OCI-M2 (cell line): Measurements from ENCODE around the gene ZBTB7C.

Experiments used
- DNase-seq: peaks from one replicate; lab custom pipeline; 2025; ENCODE audit not compliant: unreplicated experiment; lab: John Stamatoyannopoulos, UW

Gene ZBTB7C

DNA sequence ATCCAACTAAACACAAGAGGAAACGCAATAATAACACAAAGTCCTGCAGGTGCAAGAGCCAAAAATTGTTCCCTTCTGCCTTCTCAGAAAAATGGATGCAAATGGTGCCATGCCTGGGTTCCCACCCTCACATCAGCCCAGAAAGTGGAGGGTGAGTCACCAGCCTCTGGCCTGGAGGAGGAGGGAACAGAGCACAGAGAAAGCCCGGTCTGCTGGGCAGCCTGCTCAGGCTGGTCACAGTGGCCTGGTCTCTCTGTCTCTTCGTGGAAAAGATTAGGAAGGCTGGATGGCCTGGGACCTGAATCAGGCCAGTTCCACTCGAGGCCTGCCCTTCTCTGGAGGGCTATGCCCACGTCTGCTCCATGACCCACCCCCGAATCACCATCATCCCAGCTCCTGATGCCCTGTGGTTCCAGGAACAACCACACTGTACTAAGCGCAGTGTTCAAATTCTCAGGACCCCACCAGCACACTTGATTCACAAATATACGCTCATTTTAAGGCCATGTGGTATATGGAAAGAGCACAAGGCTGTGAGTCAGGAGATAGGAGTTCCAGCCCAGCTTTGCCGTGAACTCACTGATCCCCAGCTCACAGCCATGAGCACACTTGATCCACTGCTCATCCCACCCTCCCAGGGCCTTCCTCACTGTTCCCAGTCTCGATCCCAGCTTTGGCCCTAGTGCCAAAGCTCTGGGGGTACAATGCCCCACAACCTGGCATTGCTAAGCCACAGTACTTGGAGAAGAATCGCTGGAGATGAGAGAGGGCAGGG, 82.1 kb downstream of the ZBTB7C start:
- DNase-seq, result no peak

DNA sequence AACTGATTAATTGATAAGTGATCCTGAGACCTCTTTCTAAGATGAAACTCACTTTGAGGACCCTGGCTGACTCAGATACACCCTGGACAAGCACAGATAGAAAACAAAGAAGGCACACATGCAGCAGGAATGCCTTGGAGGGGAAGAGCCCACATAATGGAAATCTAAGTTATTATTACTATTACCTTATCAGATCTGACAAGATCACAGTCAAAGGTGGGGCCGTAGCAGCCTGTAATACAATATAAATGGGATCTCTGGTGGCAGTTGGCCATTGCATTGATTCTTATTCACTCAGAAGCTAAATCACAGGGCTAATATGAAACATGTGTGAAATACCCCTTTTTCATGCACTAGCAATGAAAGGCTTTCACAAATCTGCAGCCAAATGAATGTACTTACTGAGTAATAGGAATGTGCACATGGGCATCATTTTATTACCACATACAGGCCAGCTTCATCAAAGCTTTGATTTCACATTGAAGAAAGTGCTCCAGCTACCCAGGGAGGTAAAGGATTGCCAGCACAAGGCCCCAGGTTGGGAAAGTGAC, 84.0 kb downstream of the ZBTB7C start:
- DNase-seq, result no peak

DNA sequence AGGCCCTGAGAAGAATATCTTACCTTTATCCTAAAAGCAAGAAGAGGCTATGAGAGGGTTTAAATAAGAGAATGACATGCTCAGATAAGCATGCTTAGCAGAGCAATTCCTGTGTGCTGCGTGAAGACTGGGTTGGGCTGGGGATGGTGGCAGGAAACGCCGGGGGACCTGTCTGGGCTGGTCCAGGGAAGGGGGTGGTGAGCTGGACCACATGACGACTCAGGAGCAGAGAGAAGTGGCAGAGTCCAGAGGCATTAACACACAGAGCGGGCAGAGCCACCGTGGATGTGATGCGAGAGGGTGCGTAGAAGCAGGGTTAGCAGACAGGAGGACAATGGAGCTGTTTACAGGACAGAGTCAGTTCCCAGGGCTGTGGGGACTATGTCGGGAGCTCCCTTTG, 84.5 kb downstream of the ZBTB7C start:
- DNase-seq, result no peak

DNA sequence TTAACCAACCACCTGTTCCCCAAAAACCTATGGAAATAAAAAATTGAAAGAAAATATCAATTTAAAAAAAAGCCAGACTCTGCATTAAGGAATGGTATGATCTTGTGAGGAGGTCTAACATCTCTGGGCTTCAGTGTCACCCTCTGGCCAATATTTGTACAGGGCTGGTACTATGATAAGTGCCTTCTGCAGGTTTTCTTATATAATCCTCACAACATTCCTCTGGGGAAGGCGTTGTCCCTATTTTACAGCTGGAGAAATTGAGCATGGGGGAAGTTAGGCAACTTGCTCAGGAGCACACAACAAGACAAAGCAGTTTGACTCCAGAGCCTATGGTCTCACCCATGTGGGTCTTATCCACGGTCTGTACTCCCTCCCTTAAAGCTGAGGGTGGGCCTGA, 86.0 kb downstream of the ZBTB7C start:
- no peak for DNase-seq

DNA sequence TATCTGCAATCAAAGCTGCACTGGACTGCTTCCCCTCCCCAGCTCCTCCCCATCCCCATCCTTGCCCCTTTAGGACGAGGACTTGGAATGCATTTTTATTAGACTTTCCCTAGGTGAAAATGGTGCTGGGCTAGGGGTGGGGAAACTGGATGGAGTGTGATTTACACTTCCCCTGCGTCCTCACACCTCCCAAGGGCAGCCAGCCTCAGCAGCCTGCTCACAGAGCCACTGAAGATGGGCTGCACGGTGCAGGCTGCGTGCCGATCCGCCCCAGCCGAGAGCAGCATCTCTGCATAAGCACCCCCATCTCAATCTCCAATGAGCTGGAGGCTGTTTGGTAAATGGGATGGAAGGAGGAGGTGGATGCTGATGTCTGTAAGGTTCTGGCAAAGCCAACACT, 87.6 kb downstream of the ZBTB7C start:
- no peak for DNase-seq

DNA sequence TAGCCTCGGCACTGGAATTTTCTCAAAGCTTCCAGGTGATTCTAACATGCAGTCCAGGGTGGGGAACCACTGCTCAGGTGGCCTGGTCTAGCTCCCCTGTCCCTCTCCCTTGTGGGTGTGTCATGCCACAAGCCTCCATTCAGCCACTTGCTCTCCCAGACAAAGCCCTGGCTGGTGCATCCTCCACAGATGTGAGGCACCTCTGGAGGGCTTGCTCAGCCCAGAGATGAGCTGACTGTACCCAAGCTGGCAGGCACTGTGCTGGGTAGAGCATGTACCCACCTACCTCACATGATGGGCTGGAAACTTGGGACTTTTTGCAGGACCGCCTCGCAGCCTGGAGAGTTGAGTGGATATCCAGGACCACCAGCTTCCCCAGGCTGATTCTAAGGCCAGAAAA, 88.1 kb downstream of the ZBTB7C start:
- DNase-seq, result no peak

DNA sequence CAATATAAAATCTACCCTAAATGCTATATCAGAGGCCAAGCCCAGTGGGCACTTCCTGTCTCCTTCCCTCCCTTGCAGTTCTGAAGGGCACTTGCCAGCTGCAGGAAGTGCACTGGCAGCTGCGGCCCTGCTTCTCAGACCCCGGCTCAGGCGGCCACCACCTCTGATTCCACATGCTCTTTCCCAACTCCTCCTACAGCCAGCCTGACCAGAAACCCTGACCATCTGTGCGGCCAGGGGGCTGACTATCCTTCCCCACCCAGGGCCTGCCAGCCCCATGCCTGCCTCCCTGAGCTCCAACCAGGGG, 88.6 kb downstream of the ZBTB7C start:
- DNase-seq, result no peak

DNA sequence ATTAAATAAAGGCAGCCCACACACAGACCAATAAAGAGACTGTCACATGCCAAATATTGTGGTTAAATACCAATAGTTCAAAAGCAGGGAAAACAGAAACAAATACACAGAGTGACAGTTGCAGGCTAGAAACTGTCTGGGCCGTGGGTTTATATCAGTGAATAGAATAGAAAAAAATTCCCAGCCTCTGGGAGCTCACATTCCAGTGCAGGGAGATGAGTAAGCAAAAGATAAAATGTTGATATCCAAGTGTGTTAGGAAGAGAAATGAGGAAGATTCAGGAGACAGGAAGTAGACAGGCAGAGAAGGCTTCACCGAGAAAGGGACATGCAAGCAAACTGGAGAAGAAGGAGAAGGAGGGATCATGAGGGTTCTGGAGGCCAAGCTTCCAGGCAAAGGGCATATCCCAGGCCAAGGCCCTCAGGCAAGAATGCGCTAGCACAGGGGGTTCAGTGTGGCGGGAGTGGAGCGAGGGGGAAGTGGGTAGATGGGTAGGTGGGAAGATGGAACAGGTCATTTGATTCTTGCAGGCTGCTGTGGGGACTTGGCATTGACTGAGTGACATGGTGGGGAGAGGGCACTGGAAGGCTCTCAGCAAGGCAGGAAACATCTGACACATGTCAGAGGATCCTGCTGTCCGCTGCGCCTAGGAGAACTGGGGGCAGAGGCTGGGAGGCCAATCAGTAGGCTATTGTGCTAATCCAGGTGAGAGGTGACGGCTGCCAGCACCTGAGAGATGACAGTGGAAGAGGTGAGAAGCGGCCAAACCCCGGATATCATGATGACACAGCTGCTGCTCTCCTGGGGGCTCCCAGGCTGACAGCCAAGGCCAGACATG, 89.2 kb downstream of the ZBTB7C start:
- DNase-seq, result no peak

DNA sequence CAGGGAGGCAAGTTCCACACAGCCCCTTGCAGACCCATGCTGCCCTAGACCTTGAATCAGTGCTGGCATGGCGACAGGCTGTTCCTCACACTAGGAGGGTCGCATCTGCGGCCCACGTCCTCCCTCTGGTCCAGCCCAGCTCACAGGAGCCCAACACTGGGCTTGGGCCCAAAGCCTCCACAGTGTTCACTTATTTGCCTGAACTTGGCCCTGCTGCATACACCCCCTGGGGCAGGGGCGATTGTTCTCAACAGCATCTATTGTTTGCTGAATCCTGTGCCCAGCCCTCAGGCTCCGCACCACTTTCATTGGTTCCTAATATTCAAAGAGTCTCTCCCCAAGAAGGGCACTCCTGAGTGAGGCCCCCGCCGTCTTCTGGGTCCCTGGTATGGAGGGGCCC, 90.7 kb downstream of the ZBTB7C start:
- no peak for DNase-seq

DNA sequence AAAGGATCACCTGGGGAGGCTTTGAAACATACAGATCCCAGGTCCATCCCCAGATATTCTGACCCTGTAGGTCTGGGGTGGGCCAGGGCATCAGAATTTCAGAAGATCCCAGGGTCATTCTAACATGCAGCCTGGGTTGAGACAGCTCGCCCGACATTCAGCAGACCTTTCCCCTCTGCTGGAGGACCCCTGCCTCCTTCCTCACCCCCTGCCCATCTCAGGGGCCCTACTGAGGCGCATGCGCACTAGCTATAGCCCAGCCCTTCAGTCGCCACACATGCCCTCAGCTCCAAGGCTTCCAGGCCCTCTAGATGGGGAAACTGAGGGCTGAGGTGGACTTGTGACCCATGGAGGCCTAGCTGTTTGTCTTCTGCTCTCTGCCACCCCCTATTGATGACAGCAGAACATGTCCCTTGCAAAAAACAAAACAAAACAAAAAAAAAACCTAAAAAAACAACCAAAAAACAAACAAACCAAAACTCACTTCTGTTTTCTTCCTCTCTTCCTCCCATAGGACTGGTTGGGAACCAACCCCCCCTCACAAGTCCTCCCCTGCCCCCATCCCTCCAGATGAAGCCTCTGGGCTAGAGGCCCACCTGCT, 91.3 kb downstream of the ZBTB7C start:
- DNase-seq, result no peak

DNA sequence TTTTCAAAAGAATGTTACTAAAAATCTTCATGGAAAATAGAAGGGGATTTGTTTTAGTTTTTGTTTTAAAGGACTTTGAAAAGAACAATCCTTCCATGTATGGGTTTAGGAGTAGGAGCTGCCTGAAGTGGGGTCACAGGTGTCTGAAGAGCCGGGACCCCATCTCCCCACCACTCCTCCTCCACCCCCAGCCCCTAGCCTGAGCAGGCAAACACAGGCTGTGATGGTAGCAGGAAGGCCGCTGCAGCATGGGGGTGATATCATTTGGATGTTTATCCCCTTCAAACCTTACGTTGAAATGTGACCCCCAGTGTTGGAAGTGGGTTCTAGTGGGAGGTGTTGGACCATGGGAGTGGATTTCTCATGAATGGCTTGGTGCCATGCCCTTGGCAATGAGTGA, 93.0 kb downstream of the ZBTB7C start:
- no peak for DNase-seq

DNA sequence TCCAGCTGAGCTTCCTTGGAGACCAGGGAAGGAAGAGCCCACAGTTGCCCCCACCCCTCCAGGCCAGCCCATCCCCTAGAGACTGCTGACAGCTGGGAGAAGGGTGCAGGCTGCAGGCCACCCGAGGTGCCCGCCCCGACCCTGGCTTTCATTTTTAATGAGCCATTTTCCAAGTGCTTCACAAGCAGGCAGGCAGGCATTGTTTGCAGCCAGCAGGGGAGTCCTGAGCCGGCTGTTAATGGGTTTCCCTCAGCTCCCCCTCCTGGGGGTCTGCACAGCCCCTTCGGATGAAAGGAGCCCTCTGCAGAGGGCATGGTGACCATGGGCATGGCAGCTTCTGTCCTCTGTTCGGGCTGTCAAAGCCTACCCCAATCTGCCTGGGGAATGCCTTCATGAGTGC, 94.5 kb downstream of the ZBTB7C start:
- DNase-seq, result no peak

DNA sequence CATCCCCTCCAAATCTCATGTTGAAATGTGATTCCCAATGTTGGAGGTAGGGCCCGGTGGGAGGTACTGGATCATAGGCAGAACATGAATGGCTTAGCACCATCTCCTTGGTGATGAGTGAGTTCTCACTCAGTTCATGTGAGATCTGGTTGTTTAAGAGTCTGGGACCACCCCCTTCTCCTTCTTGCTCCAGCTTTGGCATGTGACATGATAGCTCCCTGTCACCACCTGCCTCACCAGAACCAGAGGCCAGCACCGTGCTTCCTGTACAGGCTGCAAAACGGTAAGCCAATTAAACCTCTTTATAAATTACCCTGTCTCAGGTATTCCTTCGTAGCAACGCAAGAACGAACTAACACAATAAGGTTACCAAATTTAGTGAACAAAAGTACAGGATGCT, 95.4 kb downstream of the ZBTB7C start:
- DNase-seq, result no peak

DNA sequence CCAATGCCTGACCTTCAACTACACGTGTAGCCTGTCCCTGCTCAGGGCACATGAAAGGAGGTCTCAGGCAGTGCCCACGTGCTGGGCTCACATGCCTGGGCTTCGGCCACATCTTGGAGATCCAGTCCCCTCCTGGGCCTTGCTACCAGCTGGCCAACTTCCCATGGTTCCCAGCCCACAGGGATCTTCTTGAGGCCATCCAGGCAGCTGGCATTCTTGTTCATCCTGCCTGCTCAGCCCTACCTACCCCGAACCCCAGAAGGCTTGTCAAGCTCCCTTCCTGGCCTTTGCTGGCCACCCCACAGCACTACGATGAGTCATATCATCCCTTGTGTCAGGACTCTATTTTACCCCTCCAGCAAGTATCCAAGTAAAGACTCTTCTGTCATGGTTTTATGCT, 97.1 kb downstream of the ZBTB7C start:
- DNase-seq, result no peak

DNA sequence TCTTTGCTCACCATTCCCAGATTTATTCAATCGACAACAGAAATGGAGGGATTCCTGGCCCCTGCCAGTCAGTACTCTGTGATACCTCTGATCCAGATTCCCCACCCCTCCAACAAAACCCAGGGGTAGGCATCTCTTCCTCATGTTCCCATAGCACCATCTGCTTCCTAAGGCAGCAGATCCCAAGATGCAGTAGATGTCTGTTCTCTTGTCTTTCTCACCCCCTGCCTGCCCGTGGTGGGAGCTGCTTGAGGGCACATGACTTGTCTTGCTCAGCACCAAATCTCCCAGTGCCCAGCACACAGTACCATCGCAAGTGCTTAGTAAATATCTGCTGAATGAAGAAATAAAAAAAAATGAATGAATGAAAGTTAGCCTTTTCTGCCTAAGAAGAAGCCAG, 98.2 kb downstream of the ZBTB7C start:
- DNase-seq, result no peak

DNA sequence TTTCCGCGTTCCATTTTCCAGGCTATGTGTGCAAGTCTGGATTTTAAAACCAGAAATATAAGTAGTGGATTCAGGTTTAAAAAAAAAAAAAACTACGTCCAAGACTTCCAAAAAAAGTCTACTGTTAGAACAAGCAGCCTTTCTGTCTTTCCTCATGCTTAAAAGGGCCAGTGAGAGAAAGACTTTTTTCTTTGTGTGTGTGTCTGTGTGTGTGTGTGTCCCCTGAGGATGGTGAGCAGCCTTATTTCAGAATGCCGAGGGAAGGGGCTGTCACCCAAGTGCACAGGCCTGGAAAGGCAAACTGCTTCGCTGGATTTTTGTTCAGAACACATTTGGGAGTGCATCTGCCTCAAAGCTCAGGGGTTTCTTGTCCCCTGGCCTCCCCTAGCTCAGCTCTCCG, 98.8 kb downstream of the ZBTB7C start:
- DNase-seq, result no peak

DNA sequence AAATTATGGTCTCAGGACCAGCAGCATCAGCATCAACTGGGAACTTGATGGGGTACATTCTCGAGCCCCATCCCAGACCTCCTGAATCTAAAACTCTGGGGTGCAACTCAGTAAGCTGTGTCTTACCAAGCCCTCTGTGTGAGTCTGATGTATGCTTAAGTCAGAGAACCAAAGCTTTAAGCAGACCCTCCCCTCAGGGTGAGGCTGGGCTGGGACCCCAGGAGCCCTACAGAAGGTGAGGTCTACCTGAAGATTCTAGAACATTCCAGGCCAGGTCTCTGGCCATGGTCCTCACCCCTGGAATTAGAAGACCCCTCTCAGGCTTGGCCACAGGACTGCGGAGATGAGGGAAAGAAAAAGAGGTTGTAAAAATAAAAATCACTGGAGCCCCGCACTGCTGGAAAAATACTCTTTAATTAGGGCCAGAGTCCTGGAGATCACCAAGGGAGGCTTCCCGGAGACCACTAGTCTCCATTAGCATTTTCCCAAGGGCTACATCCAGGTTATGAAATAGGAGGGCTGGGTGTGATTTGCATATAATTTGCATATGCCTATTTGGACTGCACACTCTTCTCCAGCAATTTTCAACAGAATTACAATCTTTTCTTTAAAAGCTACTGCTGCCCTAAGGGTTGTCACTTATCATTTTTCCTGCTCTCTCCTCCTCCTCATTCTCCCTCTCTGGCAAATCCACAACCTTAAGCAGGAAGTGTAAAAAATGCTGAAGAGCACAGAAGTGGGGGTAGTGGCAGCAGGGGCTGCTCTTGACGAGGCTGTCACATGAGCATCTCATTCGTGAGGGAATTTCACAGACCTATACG, 100.2 kb downstream of the ZBTB7C start:
- DNase-seq, result no peak

DNA sequence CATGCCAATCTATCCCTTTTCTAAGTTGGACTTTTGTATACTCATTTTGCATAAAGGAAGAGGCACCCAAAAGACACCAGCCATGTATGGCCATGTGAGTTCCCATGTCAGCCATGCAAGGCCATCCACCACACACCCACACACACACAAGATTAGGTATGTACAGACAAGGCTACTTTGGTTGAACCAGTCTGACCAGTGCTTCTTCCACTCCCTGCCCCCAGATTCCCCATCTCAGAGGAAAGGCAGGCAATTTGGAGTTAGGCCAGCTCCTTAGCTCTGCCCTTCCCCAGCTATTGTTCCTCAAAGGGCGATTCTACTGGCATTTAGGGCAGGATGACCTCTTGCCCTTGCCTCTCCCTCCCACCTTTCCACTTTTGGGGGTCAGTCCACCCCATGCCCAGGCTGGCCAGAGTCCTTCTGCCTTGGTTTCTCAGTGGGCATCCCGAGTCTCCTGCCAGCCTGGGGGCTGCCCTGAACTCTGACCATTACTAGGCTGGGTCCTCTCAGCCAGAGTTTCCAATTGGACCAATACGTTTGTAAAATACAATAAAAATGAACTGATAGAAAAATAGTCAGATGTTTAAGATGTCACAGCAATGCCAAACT, 101.1 kb downstream of the ZBTB7C start:
- no peak for DNase-seq

DNA sequence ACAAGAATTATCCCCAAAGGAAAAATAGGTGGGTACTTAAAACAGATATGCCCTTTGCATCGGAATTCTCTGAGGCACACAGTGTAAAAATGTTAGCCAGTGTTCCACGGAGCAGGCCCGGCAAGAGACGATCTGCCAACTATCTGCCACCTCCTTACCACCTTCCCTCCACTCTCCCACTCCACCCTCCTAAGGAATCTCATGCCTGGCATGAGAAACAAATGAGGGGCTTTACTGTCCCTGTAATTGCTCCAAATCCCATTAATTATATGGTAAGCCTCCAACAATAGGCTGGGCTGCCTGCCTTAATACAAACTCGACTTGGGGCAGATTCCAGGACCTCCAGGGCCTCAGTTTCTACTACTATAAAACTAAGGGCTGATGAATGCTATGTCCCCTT, 102.3 kb downstream of the ZBTB7C start:
- DNase-seq, result no peak

DNA sequence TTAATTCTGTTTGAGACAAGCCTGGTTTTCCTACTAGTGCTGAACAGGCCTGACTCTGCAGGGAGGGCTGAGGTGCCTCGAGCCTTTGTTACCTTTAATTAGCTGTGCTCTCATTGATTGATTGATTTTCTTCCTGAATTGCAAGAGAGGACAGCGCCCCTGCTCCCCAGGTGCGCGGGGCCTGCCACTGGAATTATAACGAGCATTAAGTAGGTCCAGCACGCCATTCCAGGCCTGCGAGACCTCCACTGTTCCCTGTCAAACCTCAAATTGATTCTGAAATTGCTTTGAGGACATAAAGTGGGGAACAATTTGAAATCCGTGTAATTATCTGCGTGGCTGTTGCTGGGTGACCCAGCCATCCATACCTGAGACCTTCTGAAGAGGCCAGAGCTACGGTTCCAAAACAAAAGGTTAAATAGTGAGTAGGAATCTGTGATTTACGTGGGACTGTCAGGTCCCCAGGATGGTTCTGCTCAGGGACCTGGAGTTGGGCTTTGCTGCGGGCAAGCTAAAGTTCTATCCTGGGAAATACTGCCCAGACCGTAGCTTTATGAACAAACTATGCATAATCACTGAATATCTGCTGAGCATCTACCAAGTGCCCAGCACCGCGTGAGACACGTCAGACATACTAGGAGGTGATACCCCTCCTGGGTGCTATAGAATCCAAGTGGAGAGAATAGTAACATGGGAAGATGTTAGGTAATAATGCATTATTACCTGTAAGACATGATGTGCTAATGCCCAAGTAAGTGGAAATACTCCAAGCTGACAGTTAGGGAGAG, 104.1 kb downstream of the ZBTB7C start:
- no peak for DNase-seq
